ENCODE results near the gene SV2B. TPM values are rescaled to one million over a fixed set of nuclear protein-coding genes. Genes with fewer than 3 reads are reported as not detected.

Gene SV2B
- total and polyA plus RNA-seq, 2 donors (not counting 3 experiments of a cell fraction or from before 2014, with no cell fraction given) = not detected

DNA sequence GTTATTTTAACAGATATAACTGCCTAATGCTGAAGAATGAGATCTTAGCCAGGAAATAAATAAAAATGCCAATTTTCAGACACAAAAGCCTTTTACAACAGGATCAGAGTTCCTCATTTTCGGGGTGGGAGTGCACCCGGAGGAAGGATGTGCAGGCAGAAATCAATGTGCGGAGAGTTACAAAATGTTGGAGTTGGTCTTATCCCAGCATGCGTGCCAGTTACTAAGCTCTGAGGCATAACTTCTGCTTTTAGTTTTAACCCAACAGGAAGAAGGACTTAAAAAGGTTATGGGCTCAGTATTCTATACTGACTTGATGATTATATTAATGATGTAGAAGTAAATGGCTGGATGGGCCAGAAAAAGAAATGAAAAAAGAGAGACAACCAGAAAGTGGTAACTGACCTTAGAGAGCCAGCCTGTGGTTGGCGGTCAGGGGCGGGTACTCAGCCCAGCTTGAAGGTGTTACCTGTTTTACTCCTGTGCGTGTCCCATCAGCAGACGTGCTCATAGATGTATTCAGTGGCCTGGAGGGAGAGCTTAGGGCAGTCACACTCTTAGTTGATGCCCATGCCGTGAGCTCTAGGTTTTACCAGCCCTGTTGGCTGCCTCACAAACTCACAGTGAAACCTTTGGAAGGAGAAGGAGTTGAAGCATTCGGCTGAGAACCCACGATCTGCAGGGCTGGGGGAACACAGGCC is 164.7 kb downstream of the SV2B start:
- TF ChIP-seq GATA2 (IDR thresholded peaks at IDR 0.05; ENCODE audit: insufficient read depth, insufficient read length, low read depth, low read length) = no peak
- TF ChIP-seq EZH2 (IDR thresholded peaks at IDR 0.05; ENCODE audit: borderline replicate concordance, low read depth, low read length, severe bottlenecking) = no peak
- no peak for TF ChIP-seq MYC (IDR thresholded peaks at IDR 0.05; ENCODE audit: low read depth, low read length)
- Histone ChIP-seq H2AFZ (ENCODE audit: low read depth, low read length) (no peak overlapping the region), H3K27ac (ENCODE audit: insufficient read depth, low read depth, low read length) (no peak overlapping the region), H3K27me3 (ENCODE audit: control insufficient read depth in 2 of 2, insufficient read depth in 2 of 2, low read length in 2 of 2) (no peaks in the 10 kb centered on the region), H3K36me3 (ENCODE audit: control insufficient read depth in 2 of 2, extremely low read depth in 1 of 2, insufficient read depth in 2 of 2, low read length in 2 of 2) (no peaks in the 10 kb centered on the region), H3K9me3 (replicated peaks; ENCODE audit: control insufficient read depth, insufficient read depth, low read length) (no peaks in the 10 kb centered on the region), H3K4me3 (replicated peaks in 1 of 3; ENCODE audit: insufficient read depth in 1 of 3, low read depth in 1 of 3, low read length in 3 of 3) (no peak overlapping the region), H3K9me1 (replicated peaks; ENCODE audit: control insufficient read depth, extremely low read depth, insufficient read depth, low read length) (no peaks in the 10 kb centered on the region), H3K9ac (replicated peaks; ENCODE audit: extremely low read depth, insufficient read depth, low read length) (no peak overlapping the region), H3K79me2 (ENCODE audit: control insufficient read depth, insufficient read depth, low read length) (no peaks in the 10 kb centered on the region), H3K4me2 (ENCODE audit: insufficient read depth, low read length) (no peak overlapping the region), H4K20me1 (replicated peaks; ENCODE audit: control insufficient read depth, extremely low read depth, insufficient read depth, low read length) (no peaks in the 10 kb centered on the region), H3K4me1 (ENCODE audit: control insufficient read depth, extremely low read depth, insufficient read depth, low read length) (no peaks in the 10 kb centered on the region)
- BruUV-seq (replicated peaks) = no TSS peak
- ChIA-PET POLR2A (no interaction called here), CTCF (interaction anchor here (1.2 to 2.6 kb wide), 2 partner anchors 209 to 308 kb away, joined by 3 to 9 read pairs; no protein-coding TSS in a partner anchor)
- intact Hi-C loops (cut with micrococcal nuclease) (no loop called here), dilution Hi-C loops (cut with MboI; ENCODE audit: extremely low pct_ligation_motif_present, low sequenced_read_pairs) (no loop called here)
- FAIRE-seq (no peak), DNase-seq (ENCODE audit: low read depth, low spot score) (no peak)

DNA sequence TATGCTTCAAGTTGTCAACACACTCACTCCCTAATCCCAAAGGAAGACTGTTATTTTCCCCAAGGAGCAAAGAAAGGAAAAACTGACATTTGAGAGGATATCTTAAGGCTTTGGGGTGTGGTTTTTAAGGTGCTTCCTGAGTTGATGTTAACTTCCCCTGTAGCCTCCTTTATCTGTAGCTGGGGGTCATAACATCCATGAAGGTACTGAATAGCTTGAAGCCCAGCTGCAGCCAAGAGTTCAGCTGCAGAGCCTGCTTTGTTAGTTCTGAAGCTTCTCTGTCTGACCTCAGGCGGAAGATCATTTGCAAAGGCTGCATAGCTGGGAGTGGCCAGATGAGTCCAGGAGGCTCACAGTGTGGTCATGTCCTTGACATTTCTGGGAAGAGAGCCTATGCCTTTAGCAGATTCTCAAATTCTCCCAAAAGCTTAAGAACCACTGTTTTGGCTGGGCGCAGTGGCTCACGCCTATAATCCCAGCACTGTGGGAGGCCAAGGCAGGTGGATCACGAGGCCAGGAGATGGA is 165.4 kb downstream of the SV2B start:
- H3K4me2 ChIP-seq (ENCODE audit: insufficient read depth, low read length) = no peak overlapping the region
- no peaks in the 10 kb centered on the region for H4K20me1 ChIP-seq (replicated peaks; ENCODE audit: control insufficient read depth, extremely low read depth, insufficient read depth, low read length)
- TF ChIP-seq, protein P1, sequence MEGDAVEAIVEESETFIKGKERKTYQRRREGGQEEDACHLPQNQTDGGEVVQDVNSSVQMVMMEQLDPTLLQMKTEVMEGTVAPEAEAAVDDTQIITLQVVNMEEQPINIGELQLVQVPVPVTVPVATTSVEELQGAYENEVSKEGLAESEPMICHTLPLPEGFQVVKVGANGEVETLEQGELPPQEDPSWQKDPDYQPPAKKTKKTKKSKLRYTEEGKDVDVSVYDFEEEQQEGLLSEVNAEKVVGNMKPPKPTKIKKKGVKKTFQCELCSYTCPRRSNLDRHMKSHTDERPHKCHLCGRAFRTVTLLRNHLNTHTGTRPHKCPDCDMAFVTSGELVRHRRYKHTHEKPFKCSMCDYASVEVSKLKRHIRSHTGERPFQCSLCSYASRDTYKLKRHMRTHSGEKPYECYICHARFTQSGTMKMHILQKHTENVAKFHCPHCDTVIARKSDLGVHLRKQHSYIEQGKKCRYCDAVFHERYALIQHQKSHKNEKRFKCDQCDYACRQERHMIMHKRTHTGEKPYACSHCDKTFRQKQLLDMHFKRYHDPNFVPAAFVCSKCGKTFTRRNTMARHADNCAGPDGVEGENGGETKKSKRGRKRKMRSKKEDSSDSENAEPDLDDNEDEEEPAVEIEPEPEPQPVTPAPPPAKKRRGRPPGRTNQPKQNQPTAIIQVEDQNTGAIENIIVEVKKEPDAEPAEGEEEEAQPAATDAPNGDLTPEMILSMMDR (IDR thresholded peaks at IDR 0.05; ENCODE audit: extremely low read depth in 1 of 2, insufficient read depth in 1 of 2, low read depth in 1 of 2, low read length in 2 of 2) = no peak
- TF ChIP-seq MYC (IDR thresholded peaks at IDR 0.05; ENCODE audit: low read depth, low read length) = no peak
- no peak for TF ChIP-seq JUN (IDR thresholded peaks at IDR 0.05; ENCODE audit: borderline replicate concordance, insufficient read depth, insufficient read length, low read depth)
- TF ChIP-seq POLR2A (IDR thresholded peaks at IDR 0.05; ENCODE audit: low read depth, low read length) = no peak
- no peak for TF ChIP-seq GATA2 (IDR thresholded peaks at IDR 0.05; ENCODE audit: insufficient read depth, insufficient read length, low read depth, low read length)
- no peak for TF ChIP-seq FOS (IDR thresholded peaks at IDR 0.05; ENCODE audit: borderline replicate concordance, insufficient read depth, low read length)
- TF ChIP-seq, protein P2, sequence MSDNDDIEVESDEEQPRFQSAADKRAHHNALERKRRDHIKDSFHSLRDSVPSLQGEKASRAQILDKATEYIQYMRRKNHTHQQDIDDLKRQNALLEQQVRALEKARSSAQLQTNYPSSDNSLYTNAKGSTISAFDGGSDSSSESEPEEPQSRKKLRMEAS (IDR thresholded peaks at IDR 0.05; ENCODE audit: insufficient read depth, insufficient read length) = no peak
- no peak for TF ChIP-seq EZH2 (IDR thresholded peaks at IDR 0.05; ENCODE audit: borderline replicate concordance, low read depth, low read length, severe bottlenecking)
- H3K9me3 ChIP-seq (replicated peaks; ENCODE audit: control insufficient read depth, insufficient read depth, low read length) = no peaks in the 10 kb centered on the region
- no peaks in the 10 kb centered on the region for H3K9me1 ChIP-seq (replicated peaks; ENCODE audit: control insufficient read depth, extremely low read depth, insufficient read depth, low read length)
- DNase-seq (ENCODE audit: low read depth, low spot score) (no peak), FAIRE-seq (no peak)
- intact Hi-C loops (cut with micrococcal nuclease) = no loop called here
- no peak overlapping the region for H3K9ac ChIP-seq (replicated peaks; ENCODE audit: extremely low read depth, insufficient read depth, low read length)
- BruUV-seq (replicated peaks) = no TSS peak
- ChIA-PET POLR2A (no interaction called here), CTCF (interaction anchor here (1.2 to 2.6 kb wide), 2 partner anchors 210 to 309 kb away, joined by 3 to 9 read pairs; no protein-coding TSS in a partner anchor)
- no peaks in the 10 kb centered on the region for H3K36me3 ChIP-seq (ENCODE audit: control insufficient read depth in 2 of 2, extremely low read depth in 1 of 2, insufficient read depth in 2 of 2, low read length in 2 of 2)
- no peak overlapping the region for H2AFZ ChIP-seq (ENCODE audit: low read depth, low read length)
- no peak overlapping the region for H3K4me3 ChIP-seq (replicated peaks in 1 of 3; ENCODE audit: insufficient read depth in 1 of 3, low read depth in 1 of 3, low read length in 3 of 3)
- H3K27ac ChIP-seq (ENCODE audit: insufficient read depth, low read depth, low read length) = no peak overlapping the region
- no peaks in the 10 kb centered on the region for H3K4me1 ChIP-seq (ENCODE audit: control insufficient read depth, extremely low read depth, insufficient read depth, low read length)
- no peaks in the 10 kb centered on the region for H3K79me2 ChIP-seq (ENCODE audit: control insufficient read depth, insufficient read depth, low read length)
- no peaks in the 10 kb centered on the region for H3K27me3 ChIP-seq (ENCODE audit: control insufficient read depth in 2 of 2, insufficient read depth in 2 of 2, low read length in 2 of 2)
- dilution Hi-C loops (cut with MboI; ENCODE audit: extremely low pct_ligation_motif_present, low sequenced_read_pairs) = no loop called here
